H1 (cell line): ENCODE results near the gene MAP4.

Experiments
- EZH2 ChIP-seq: fragments of 200-600 bp; sonication (generic); IDR thresholded peaks from 2 replicates; pipeline ENCODE4 v1.7.1; 2012; ENCODE audit warnings: low read depth, mild to moderate bottlenecking, moderate library complexity, low read length, inconsistent platforms; ENCODE audit not compliant: severe bottlenecking
- GTF2F1 ChIP-seq: IDR thresholded peaks from 2 replicates; pipeline ENCODE4 v1.6.1; 2012; ENCODE audit warnings: low read depth, low read length, improper control_type of control experiment, borderline replicate concordance
- POLR2A ChIP-seq, 2 experiments: IDR thresholded peaks; 1 replicate in 1 of 2; 2 replicates in 1 of 2; pipeline ENCODE4 v1.6.1; 2011; ENCODE audit warnings: low read depth in 2 of 2, low read length in 2 of 2, mild to moderate bottlenecking in 2 of 2; ENCODE audit errors: control extremely low read depth in 1 of 2
- USF2 ChIP-seq: IDR thresholded peaks from 2 replicates; pipeline ENCODE4 v1.6.1; 2011; ENCODE audit warnings: low read length, improper control_type of control experiment

- TF ChIP-seq USF2 = no peak
- TF ChIP-seq POLR2A (IDR thresholded peaks at IDR 0.05; ENCODE audit: control extremely low read depth in 1 of 2, low read depth in 2 of 2, low read length in 2 of 2) = no peak
- no peak for TF ChIP-seq GTF2F1
- no peak for TF ChIP-seq EZH2
Measured at GRCh38 chr3:48047841-48048464, 31.7 kb upstream of the MAP4 start.
